Endothelial cell of umbilical vein (primary cell): ENCODE results near the gene CCDC146. TPM values are rescaled to one million over a fixed set of nuclear protein-coding genes. Genes with fewer than 3 reads are reported as not detected.

Experiments
- BruUV-seq: library from RNA; stranded (reverse); fragments of 400-500 nt; replicated peaks from 2 replicates; lab custom pipeline; 2021; lab: Mats Ljungman, UMichigan
- CTCF ChIA-PET: fragments of 300-600, 350-600 bp; sonication (Branson Sonifier 250); formaldehyde crosslinking; loops from one replicate; lab custom pipeline; 2021; ENCODE audit warnings: antibody characterized with exemption, inconsistent platforms; lab: Charles Lee
- POLR2A ChIA-PET: fragments of 300-600, 350-600 bp; sonication (Branson Sonifier 250); formaldehyde crosslinking; loops from one replicate; lab custom pipeline; 2021; ENCODE audit warnings: antibody characterized with exemption, inconsistent platforms; lab: Charles Lee
- DNase-seq: peaks from one replicate; pipeline ENCODE4 v3.0.0-alpha.2; 2011; ENCODE audit warnings: low read depth, low spot score
- FAIRE-seq: peaks from 2 replicates; lab custom pipeline; 2011; peaks lifted over from hg19 to GRCh38; lab: Jason Lieb, UNC
- H2AFZ ChIP-seq: 2 replicates; pipeline ENCODE4 v1.6.0; 2012; ENCODE audit warnings: low read depth, low read length, control low read depth, inconsistent platforms
- H3K27ac ChIP-seq: 2 replicates; pipeline ENCODE4 v1.5.1; 2011; ENCODE audit warnings: low read depth, mild to moderate bottlenecking, control low read depth, low read length, moderate library complexity; ENCODE audit not compliant: insufficient read depth
- H3K27me3 ChIP-seq, 2 experiments: 2 replicates each; pipeline versions ENCODE4 v1.6.0 to v1.6.1; 2011; ENCODE audit warnings: low read length in 2 of 2, mixed read lengths in 1 of 2; ENCODE audit not compliant: control insufficient read depth in 2 of 2, insufficient read depth in 2 of 2
- H3K36me3 ChIP-seq, 2 experiments: 2 replicates in 1 of 2; 3 replicates in 1 of 2; pipeline ENCODE4 v1.5.1; 2011; ENCODE audit warnings: low read length in 2 of 2, mild to moderate bottlenecking in 1 of 2, moderate library complexity in 1 of 2; ENCODE audit not compliant: control insufficient read depth in 2 of 2, insufficient read depth in 2 of 2; ENCODE audit errors: extremely low read depth in 1 of 2
- H3K4me1 ChIP-seq: 3 replicates; pipeline ENCODE4 v1.5.1; 2011; ENCODE audit warnings: mild to moderate bottlenecking, low read length; ENCODE audit not compliant: control insufficient read depth, insufficient read depth; ENCODE audit errors: extremely low read depth
- H3K4me2 ChIP-seq: 2 replicates; pipeline ENCODE4 v1.6.1; 2011; ENCODE audit warnings: low read length, control low read depth, mixed read lengths; ENCODE audit not compliant: insufficient read depth
- H3K4me3 ChIP-seq, 3 experiments: fragments of 200-600 bp in 1 of 3; sonication (generic), shearing (Covaris generic) in 1 of 3; replicated peaks in 1 of 3; 2 replicates each; pipeline ENCODE4 v1.5.1; 2011 to 2016; ENCODE audit warnings: control low read depth in 3 of 3, low read length in 3 of 3, mild to moderate bottlenecking in 2 of 3, inconsistent platforms in 1 of 3, low read depth in 1 of 3, moderate library complexity in 1 of 3; ENCODE audit not compliant: insufficient read depth in 1 of 3
- H3K79me2 ChIP-seq: 2 replicates; pipeline ENCODE4 v1.6.0; 2012; ENCODE audit warnings: low read length, inconsistent platforms; ENCODE audit not compliant: control insufficient read depth, insufficient read depth
- H3K9ac ChIP-seq: replicated peaks from 2 replicates; pipeline ENCODE3; 2011; ENCODE audit warnings: low read length, control low read depth; ENCODE audit not compliant: insufficient read depth; ENCODE audit errors: extremely low read depth
- H3K9me1 ChIP-seq: replicated peaks from 3 replicates; pipeline ENCODE4 v1.6.0; 2011; ENCODE audit warnings: mild to moderate bottlenecking, low read length; ENCODE audit not compliant: control insufficient read depth, insufficient read depth; ENCODE audit errors: extremely low read depth
- H3K9me3 ChIP-seq: replicated peaks from 2 replicates; pipeline ENCODE4 v1.5.1; 2012; ENCODE audit warnings: low read length, inconsistent platforms; ENCODE audit not compliant: control insufficient read depth, insufficient read depth
- H4K20me1 ChIP-seq: replicated peaks from 2 replicates; pipeline ENCODE3; 2011; ENCODE audit warnings: mild to moderate bottlenecking, low read length; ENCODE audit not compliant: control insufficient read depth, insufficient read depth; ENCODE audit errors: extremely low read depth
- CTCF ChIP-seq, 2 donors: IDR thresholded peaks; 1 replicate in 1 of 2; 2 replicates in 1 of 2; pipeline ENCODE4 v1.5.1; 2011; ENCODE audit warnings: low read length in 2 of 2, mild to moderate bottlenecking in 2 of 2, moderate library complexity in 2 of 2, control low read depth in 1 of 2, inconsistent platforms in 1 of 2, low read depth in 1 of 2; ENCODE audit not compliant: insufficient read depth in 1 of 2; ENCODE audit errors: extremely low read depth in 1 of 2
- EZH2 ChIP-seq: IDR thresholded peaks from 2 replicates; pipeline ENCODE4 v1.6.1; 2012; ENCODE audit warnings: borderline replicate concordance, low read depth, mild to moderate bottlenecking, moderate library complexity, low read length, inconsistent platforms; ENCODE audit not compliant: severe bottlenecking
- FOS ChIP-seq: IDR thresholded peaks from 2 replicates; pipeline ENCODE4 v1.6.1; 2011; ENCODE audit warnings: mild to moderate bottlenecking, low read length, moderate library complexity, borderline replicate concordance; ENCODE audit not compliant: insufficient read depth
- GATA2 ChIP-seq: IDR thresholded peaks from 2 replicates; pipeline ENCODE4 v1.7.0; 2011; ENCODE audit warnings: low read depth, mild to moderate bottlenecking, moderate library complexity, mixed read lengths, low read length; ENCODE audit not compliant: insufficient read length, insufficient read depth
- JUN ChIP-seq: IDR thresholded peaks from 2 replicates; pipeline ENCODE4 v1.6.1; 2011; ENCODE audit warnings: borderline replicate concordance, low read depth; ENCODE audit not compliant: insufficient read length, insufficient read depth
- MYC ChIP-seq: IDR thresholded peaks from one replicate; pipeline ENCODE4 v1.6.1; 2011; ENCODE audit warnings: mild to moderate bottlenecking, low read depth, low read length
- POLR2A ChIP-seq: IDR thresholded peaks from 2 replicates; pipeline ENCODE4 v1.6.1; 2012; ENCODE audit warnings: low read depth, mild to moderate bottlenecking, control low read depth, low read length
- POLR2AphosphoS5 ChIP-seq: IDR thresholded peaks from 2 replicates; pipeline ENCODE4 v1.6.1; 2012; ENCODE audit warnings: low read depth, mild to moderate bottlenecking, control low read depth, low read length, moderate library complexity; ENCODE audit not compliant: insufficient read depth
- dilution Hi-C: fragments of 300-500 bp; cut with MboI; formaldehyde crosslinking; loops from one replicate; pipeline ENCODE4 v1.15.0; 2019; ENCODE audit warnings: low sequenced_read_pairs; ENCODE audit not compliant: extremely low pct_ligation_motif_present
- intact Hi-C: fragments of 100-400 bp; cut with micrococcal nuclease; formaldehyde crosslinking; loops from one replicate; pipeline ENCODE4 v1.10.0; 2022
- polyA plus RNA-seq, 4 experiments: library from polyadenylated mRNA; depleted of rRNA in 3 of 4; stranded (reverse) in 3 of 4; unstranded in 1 of 4; fragments of >200 nt; gene quantifications; 2 replicates each; pipeline versions ENCODE4 v1.2.1 to v1.2.3, GENCODE V29; 2011 to 2012; ENCODE audit warnings: missing spikeins in 1 of 4
- total RNA-seq: library from RNA; stranded (reverse); gene quantifications from 2 replicates; pipeline ENCODE4 v1.2.3, GENCODE V29; 2021
- TF ChIP-seq, protein P1 (sequence below): IDR thresholded peaks from 2 replicates; pipeline ENCODE4 v1.6.1; 2011; ENCODE audit not compliant: insufficient read depth, insufficient read length

CCDC146 gene
- total and polyA plus RNA-seq, 2 donors (not counting 3 experiments of a cell fraction or from before 2014, with no cell fraction given): 0.65 to 2.2 TPM

- DNase-seq (peak; percentile 26), FAIRE-seq (no peak)
- no peaks in the 10 kb centered on the region for H3K9me3 ChIP-seq
- no peaks in the 10 kb centered on the region for H3K27me3 ChIP-seq
- H3K4me3 ChIP-seq: no peak overlapping the region
- TF ChIP-seq CTCF (IDR thresholded peaks at IDR 0.05; ENCODE audit: extremely low read depth in 1 of 2, insufficient read depth in 1 of 2, low read depth in 1 of 2, low read length in 2 of 2) (no peak), MYC (no peak), FOS (no peak), GATA2 (no peak), EZH2 (no peak), POLR2A (no peak), POLR2AphosphoS5 (no peak), JUN (no peak)
- TF ChIP-seq, protein P1, sequence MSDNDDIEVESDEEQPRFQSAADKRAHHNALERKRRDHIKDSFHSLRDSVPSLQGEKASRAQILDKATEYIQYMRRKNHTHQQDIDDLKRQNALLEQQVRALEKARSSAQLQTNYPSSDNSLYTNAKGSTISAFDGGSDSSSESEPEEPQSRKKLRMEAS: no peak
- ChIA-PET POLR2A (no interaction called here), CTCF (no interaction called here)
- H3K4me1 ChIP-seq: no peaks in the 10 kb centered on the region
- H3K36me3 ChIP-seq: no peaks in the 10 kb centered on the region
- H3K9me1 ChIP-seq: no peaks in the 10 kb centered on the region
- H3K9ac ChIP-seq: no peak overlapping the region
- no TSS peak for BruUV-seq
- no peak overlapping the region for H2AFZ ChIP-seq
- dilution Hi-C loops: no loop called here
- no peak overlapping the region for H3K4me2 ChIP-seq
- H4K20me1 ChIP-seq: no peaks in the 10 kb centered on the region
- H3K79me2 ChIP-seq: no peaks in the 10 kb centered on the region
- no peak overlapping the region for H3K27ac ChIP-seq
- intact Hi-C loops: no loop called here
These were observed 93.9 kb downstream of the CCDC146 start for GRCh38 chr7:77216181-77216845.
